Uterus (tissue), 2 donors: ENCODE data around the gene NFIA.

ENCODE experiments used
- CTCF ChIP-seq, 4 experiments: fragments of 200-600 bp in 2 of 4; fragments of 450-650 bp in 2 of 4; sonication (generic) in 2 of 4; IDR thresholded peaks; one replicate each; pipeline ENCODE4 v1.5.1; 2016 to 2019; ENCODE audit warnings: antibody characterized with exemption in 4 of 4, mild to moderate bottlenecking in 2 of 4, moderate library complexity in 1 of 4
- POLR2A ChIP-seq, 2 donors: fragments of 450-650 bp; IDR thresholded peaks; one replicate each; pipeline ENCODE4 v1.6.1; 2016; ENCODE audit warnings: antibody characterized with exemption in 2 of 2, mild to moderate bottlenecking in 1 of 2, moderate library complexity in 1 of 2

GRCh38 chr1:61202854-61203598 lies 120.7 kb downstream of the NFIA start:
- no peak for TF ChIP-seq POLR2A (IDR thresholded peaks at IDR 0.05)
- no peak for TF ChIP-seq CTCF (IDR thresholded peaks at IDR 0.05)
